A549 (cell line): ENCODE data around the gene NCOA3. TPM values are rescaled to one million over a fixed set of nuclear protein-coding genes. Genes with fewer than 3 reads are reported as not detected.
A peak's percentile ranks its signal among the peaks of the same experiment; 100 is the strongest.

Experiments
- ATAC-seq, 2 experiments: fragments of 200-7000 bp in 1 of 2; fragments of >200 bp in 1 of 2; cut with Nextera tagmentation in 1 of 2; cut with Tn5 transposase in 1 of 2; 3 replicates each; pipeline versions ENCODE4 v1.8.0 to v1.9.1; 2018 to 2020; ENCODE audit warnings: mild to moderate bottlenecking in 1 of 2, moderate library complexity in 1 of 2
- CTCF ChIA-PET: fragments of 300-600 bp; sonication (Branson Sonifier 250); formaldehyde crosslinking; extraction: SDS; loops from one replicate; lab custom pipeline; 2021; ENCODE audit warnings: antibody characterized with exemption, inconsistent platforms; lab: Yijun Ruan, JAX
- POLR2A ChIA-PET: fragments of 350-600 bp; formaldehyde crosslinking; extraction: SDS; loops from one replicate; lab custom pipeline; 2021; ENCODE audit warnings: antibody characterized with exemption, inconsistent platforms; lab: Yijun Ruan, JAX
- DNase-seq, 2 experiments: peaks; one replicate each; pipeline versions ENCODE4 v3.0.0 to v3.0.0-alpha.2; 2011 to 2016; ENCODE audit warnings: low read depth in 1 of 2, low spot score in 1 of 2
- FAIRE-seq: peaks from 2 replicates; lab custom pipeline; 2011; peaks lifted over from hg19 to GRCh38; lab: Jason Lieb, UNC
- H3K27ac ChIP-seq, 2 experiments: fragments of >200 bp; sonication (Bioruptor Twin); formaldehyde crosslinking; 3 replicates each; pipeline ENCODE4 v1.5.1; 2016 to 2017
- H3K4me1 ChIP-seq: fragments of >200 bp; sonication (Bioruptor Twin); formaldehyde crosslinking; 3 replicates; pipeline ENCODE4 v1.6.1; 2016
- H3K4me2 ChIP-seq: fragments of >200 bp; sonication (Bioruptor Twin); formaldehyde crosslinking; 3 replicates; pipeline ENCODE4 v1.6.1; 2016
- H3K4me3 ChIP-seq: fragments of >200 bp; sonication (Bioruptor Twin); formaldehyde crosslinking; 3 replicates; pipeline ENCODE4 v1.5.1; 2016
- H3K9me3 ChIP-seq: fragments of >200 bp; sonication (Bioruptor Twin); formaldehyde crosslinking; 3 replicates; pipeline ENCODE4 v1.6.1; 2016
- BHLHE40 ChIP-seq: IDR thresholded peaks from 2 replicates; pipeline ENCODE4 v1.6.1; 2012; ENCODE audit warnings: low read depth, low read length, inconsistent platforms
- CBX2 ChIP-seq: fragments of 200-600 bp; sonication (generic); IDR thresholded peaks from 2 replicates; pipeline ENCODE4 v1.6.1; 2016; ENCODE audit warnings: low read depth, mild to moderate bottlenecking, borderline replicate concordance
- CBX8 ChIP-seq: fragments of 200-600 bp; sonication (generic); IDR thresholded peaks from 2 replicates; pipeline ENCODE4 v1.6.1; 2016
- CEBPB ChIP-seq, 2 experiments: fragments of >200 bp in 1 of 2; sonication (Bioruptor Twin) in 1 of 2; formaldehyde crosslinking in 1 of 2; IDR thresholded peaks; 2 replicates each; pipeline ENCODE4 v1.6.1; 2012 to 2016
- HES2 ChIP-seq: fragments of >200 bp; sonication (Bioruptor Twin); formaldehyde crosslinking; IDR thresholded peaks from 2 replicates; pipeline ENCODE4 v1.6.1; 2016
- HOXA7 ChIP-seq: fragments of 250-450 bp; sonication (Bioruptor Pico); IDR thresholded peaks from 2 replicates; pipeline ENCODE4 v1.5.0; 2020; ENCODE audit warnings: mild to moderate bottlenecking, moderate library complexity
- HOXB13 ChIP-seq: fragments of 250-450 bp; sonication (Bioruptor Pico); IDR thresholded peaks from 2 replicates; pipeline ENCODE4 v1.5.0; 2020; ENCODE audit warnings: low read depth, mild to moderate bottlenecking, moderate library complexity
- JUN ChIP-seq, 2 experiments: fragments of >200 bp; sonication (Bioruptor Twin); formaldehyde crosslinking; IDR thresholded peaks; 2 replicates in 1 of 2; 3 replicates in 1 of 2; pipeline ENCODE4 v1.6.1; 2016 to 2017
- KDM5A ChIP-seq: fragments of 200-600 bp; sonication (generic); IDR thresholded peaks from 2 replicates; pipeline ENCODE4 v1.6.1; 2016; ENCODE audit warnings: antibody characterized with exemption, mild to moderate bottlenecking
- MAFK ChIP-seq: fragments of 450-650 bp; IDR thresholded peaks from 2 replicates; pipeline ENCODE4 v1.6.1; 2014; ENCODE audit not compliant: partially characterized antibody
- NFE2L2 ChIP-seq: fragments of 150-350 bp; conservative IDR thresholded peaks from 2 replicates; pipeline ENCODE4 v1.6.1; 2014; ENCODE audit warnings: low read length
- NPAS2 ChIP-seq: fragments of 250-450 bp; sonication (Bioruptor Pico); IDR thresholded peaks from 2 replicates; pipeline ENCODE4 v1.8.0; 2022; ENCODE audit warnings: mild to moderate bottlenecking, moderate library complexity, borderline replicate concordance
- NR3C1 ChIP-seq: fragments of >200 bp; sonication (Bioruptor Twin); formaldehyde crosslinking; IDR thresholded peaks from 3 replicates; pipeline ENCODE4 v1.6.1; 2017
- POLR2A ChIP-seq: IDR thresholded peaks from 2 replicates; pipeline ENCODE4 v1.6.1; 2012; ENCODE audit warnings: mild to moderate bottlenecking, low read length
- RAD21 ChIP-seq, 2 experiments: fragments of >200 bp in 1 of 2; sonication (Bioruptor Twin) in 1 of 2; formaldehyde crosslinking in 1 of 2; IDR thresholded peaks in 1 of 2; conservative IDR thresholded peaks in 1 of 2; 2 replicates in 1 of 2; 3 replicates in 1 of 2; pipeline ENCODE4 v1.6.1; 2012 to 2018; ENCODE audit warnings: inconsistent platforms in 1 of 2
- RARB ChIP-seq: fragments of 250-450 bp; sonication (Bioruptor Pico); IDR thresholded peaks from 2 replicates; pipeline ENCODE4 v1.8.0; 2021; ENCODE audit warnings: mild to moderate bottlenecking, moderate library complexity
- RFX5 ChIP-seq: fragments of 450-650 bp; IDR thresholded peaks from 2 replicates; pipeline ENCODE4 v1.7.1; 2014; ENCODE audit warnings: antibody characterized with exemption, mild to moderate bottlenecking, moderate library complexity
- RNF2 ChIP-seq: fragments of 200-600 bp; sonication (generic); IDR thresholded peaks from 2 replicates; pipeline ENCODE4 v1.6.1; 2016; ENCODE audit warnings: low read depth, mild to moderate bottlenecking, antibody characterized with exemption, moderate library complexity, borderline replicate concordance
- SMC3 ChIP-seq: fragments of >200 bp; sonication (Bioruptor Twin); formaldehyde crosslinking; IDR thresholded peaks from 3 replicates; pipeline ENCODE4 v1.6.1; 2018; ENCODE audit warnings: inconsistent platforms
- TFCP2L1 ChIP-seq: fragments of 250-450 bp; sonication (Bioruptor Pico); IDR thresholded peaks from 2 replicates; pipeline ENCODE4 v1.5.0; 2021; ENCODE audit warnings: mild to moderate bottlenecking
- ZNF302 ChIP-seq: fragments of 250-450 bp; sonication (Bioruptor Pico); IDR thresholded peaks from 2 replicates; pipeline ENCODE4 v1.9.0; 2021; ENCODE audit warnings: inconsistent platforms, mild to moderate bottlenecking, moderate library complexity
- ZSCAN20 ChIP-seq: fragments of 250-450 bp; sonication (Bioruptor Pico); IDR thresholded peaks from 2 replicates; pipeline ENCODE4 v1.8.0; 2022; ENCODE audit warnings: mild to moderate bottlenecking, moderate library complexity
- WGBS: methylation state at CpG from one replicate; pipeline ENCODE4 v1.1.6; 2017; ENCODE audit errors: missing lambda C conversion rate; 5-methylcytosine and 5-hydroxymethylcytosine counted together
- polyA plus RNA-seq, 4 experiments: library from polyadenylated mRNA; depleted of rRNA in 3 of 4; stranded (reverse); fragments of >200 nt; fragmentation: RNase III in 1 of 4; extraction: RNeasy Plus Mini Kit Qiagen cat#74134 plus additional on column Dnase treatment in 1 of 4; gene quantifications; 2 replicates in 3 of 4; 3 replicates in 1 of 4; pipeline ENCODE4 v1.2.3, GENCODE V29; 2011 to 2017
- TF ChIP-seq, protein P1 (sequence below): IDR thresholded peaks from 2 replicates; pipeline ENCODE4 v1.6.1; 2012
- TF ChIP-seq, protein P2 (sequence below): IDR thresholded peaks from 2 replicates; pipeline ENCODE4 v1.6.1; 2012; ENCODE audit warnings: low read depth, borderline replicate concordance

The NCOA3 gene
- polyA plus RNA-seq, 2 of the 4 experiments (the other 2 are of a cell fraction), result 42.9 to 136 TPM

DNA sequence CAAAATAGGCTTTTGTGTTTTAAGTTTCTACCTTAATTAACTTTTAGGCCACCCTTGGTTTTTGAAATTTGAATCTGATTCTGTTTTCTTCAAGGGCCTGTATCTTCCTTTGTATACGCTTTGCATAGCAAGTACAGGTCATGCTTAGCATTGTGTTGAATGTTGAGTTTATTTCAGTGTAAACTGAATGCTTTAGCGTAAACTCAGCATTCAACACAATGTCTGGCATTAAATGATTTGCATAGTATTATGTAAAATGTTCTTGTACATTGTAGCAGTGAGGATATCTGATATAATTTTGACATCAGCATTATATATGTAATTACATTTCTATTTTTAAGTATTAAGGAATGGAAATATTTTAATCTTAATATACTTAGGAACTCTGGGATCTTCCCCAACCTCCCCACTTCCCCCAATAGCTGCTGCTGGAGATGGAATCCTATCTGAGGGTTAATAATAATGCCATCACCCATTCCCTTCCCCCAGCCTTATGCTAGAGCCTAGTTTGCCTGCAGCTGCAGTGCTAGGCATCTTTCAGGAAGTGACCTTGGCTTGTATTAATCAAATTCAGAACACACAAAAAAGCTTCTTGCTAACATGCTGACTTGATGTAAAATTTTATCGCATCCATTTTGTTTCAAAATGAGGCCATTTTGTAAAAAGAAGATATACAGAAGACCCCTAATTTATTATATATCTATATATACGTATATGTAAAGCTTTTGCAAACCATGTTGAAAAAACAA is 73.1 kb downstream of the NCOA3 start:
- 16% methylated on average over 4 of the region's 4 CpGs for WGBS
- Histone ChIP-seq H3K4me1 (peaks cover 65% of the 10 kb centered on the region), H3K4me2 (peak overlapping the region; percentile 85), H3K27ac (peak overlapping the region; percentile 68 to 69), H3K4me3 (peak overlapping the region; percentile 25; the same call in 1 of the 3 replicates), H3K9me3 (peaks cover 7% of the 10 kb centered on the region; the same call in 1 of the 3 replicates)
- FAIRE-seq (no peak), ATAC-seq (peak in 1 of 2 experiments; percentile 41; a peak in 3 of 6 replicates), DNase-seq (peak; percentile 39 to 80)
- CTCF ChIA-PET, result interaction anchor here (0.9 to 1.3 kb wide), 4 partner anchors 13 to 300 kb away, joined by 3 to 4 read pairs (median 3); no protein-coding TSS in a partner anchor
- POLR2A ChIA-PET, result interaction anchor here (0.8 to 1.0 kb wide), 2 partner anchors 14 to 183 kb away, joined by 3 read pairs; no protein-coding TSS in a partner anchor
- TF ChIP-seq MAFK (peak; percentile 78), NR3C1 (no peak)

- H3K4me2 ChIP-seq, result peak overlapping the region; percentile 85
- peaks cover 79% of the 10 kb centered on the region for H3K4me1 ChIP-seq
- H3K4me3 ChIP-seq, result peak overlapping the region; percentile 25; the same call in 2 of the 3 replicates
- peak overlapping the region; percentile 69 to 85 for H3K27ac ChIP-seq
- ChIA-PET CTCF (interaction anchor here (1.6 kb wide), 1 partner anchor 75 kb away, joined by 6 read pairs; the partner anchor contains the start of gene NCOA3), POLR2A (interaction anchor here (0.8 to 2.2 kb wide), 5 partner anchors 8 to 112 kb away, joined by 3 to 11 read pairs (median 6); partner anchors contain the start of gene NCOA3)
- ATAC-seq (peak; percentile 89 to 90), FAIRE-seq (peak; percentile 54), DNase-seq (peak; percentile 81 to 92)
- H3K9me3 ChIP-seq, result peaks cover 3% of the 10 kb centered on the region; the same call in 1 of the 3 replicates
- WGBS, result 0% methylated on average over 4 of the region's 4 CpGs
- TF ChIP-seq ZNF302 (CRISPR knock-in tag) (no peak), CBX2 (no peak), RAD21 (conservative IDR thresholded peaks at IDR 0.05 in 1 of 2, IDR thresholded peaks at IDR 0.05 in 1 of 2) (0 out of 5 replicates have a peak, but pooled peaks of 1 of the 2 experiments have one; percentile 37), POLR2A (peak; percentile 33; the same call in 1 of the 2 replicates), RNF2 (no peak), ZSCAN20 (CRISPR knock-in tag) (no peak), TFCP2L1 (CRISPR knock-in tag) (no peak), HOXB13 (CRISPR knock-in tag) (no peak), NR3C1 (no peak), HES2 (no peak), RFX5 (no peak), BHLHE40 (no peak), CBX8 (no peak), SMC3 (peak; percentile 24; the same call in 2 of the 3 replicates), NFE2L2 (no peak), CEBPB (IDR thresholded peaks at IDR 0.05) (peak in 1 of 2 experiments; percentile 59; a peak in 2 of 4 replicates), JUN (IDR thresholded peaks at IDR 0.05) (peak in 1 of 2 experiments; percentile 73; a peak in 4 of 5 replicates), RARB (CRISPR knock-in tag) (peak; percentile 95)
- TF ChIP-seq, protein P1, sequence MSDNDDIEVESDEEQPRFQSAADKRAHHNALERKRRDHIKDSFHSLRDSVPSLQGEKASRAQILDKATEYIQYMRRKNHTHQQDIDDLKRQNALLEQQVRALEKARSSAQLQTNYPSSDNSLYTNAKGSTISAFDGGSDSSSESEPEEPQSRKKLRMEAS, result peak; percentile 68
- TF ChIP-seq, protein P2, sequence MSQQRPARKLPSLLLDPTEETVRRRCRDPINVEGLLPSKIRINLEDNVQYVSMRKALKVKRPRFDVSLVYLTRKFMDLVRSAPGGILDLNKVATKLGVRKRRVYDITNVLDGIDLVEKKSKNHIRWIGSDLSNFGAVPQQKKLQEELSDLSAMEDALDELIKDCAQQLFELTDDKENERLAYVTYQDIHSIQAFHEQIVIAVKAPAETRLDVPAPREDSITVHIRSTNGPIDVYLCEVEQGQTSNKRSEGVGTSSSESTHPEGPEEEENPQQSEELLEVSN, result 0 out of 2 replicates have a peak, but pooled peaks have one; percentile 50
Observed at GRCh38 chr20:47576516-47577033, 74.9 kb downstream of the NCOA3 start.

GRCh38 chr20:47577314-47577713 is 75.6 kb downstream of the NCOA3 start:
- ATAC-seq (no peak), DNase-seq (no peak), FAIRE-seq (no peak)
- H3K9me3 ChIP-seq, result no peaks in the 10 kb centered on the region
- H3K27ac ChIP-seq, result peak overlapping the region; percentile 65 to 85
- ChIA-PET POLR2A (interaction anchor here (1.0 to 2.2 kb wide), 3 partner anchors 9 to 76 kb away, joined by 6 to 11 read pairs (median 8); partner anchors contain the start of gene NCOA3), CTCF (interaction anchor here (1.0 to 1.6 kb wide), 3 partner anchors 9 to 381 kb away, joined by 3 to 6 read pairs (median 4); partner anchors contain the start of gene NCOA3)
- H3K4me2 ChIP-seq, result peak overlapping the region; percentile 85
- TF ChIP-seq HOXA7 (no peak), KDM5A (no peak), RNF2 (no peak), NPAS2 (CRISPR knock-in tag) (no peak)
- peaks cover 87% of the 10 kb centered on the region for H3K4me1 ChIP-seq
- H3K4me3 ChIP-seq, result peak overlapping the region; percentile 23; the same call in 2 of the 3 replicates
